GM18511 (cell line): Measurements from ENCODE around the gene ST3GAL4.
"Not testable (repeated sequence)": the region's sequence is repeated elsewhere in the genome, so short reads cannot be mapped to it uniquely, and the experiment has no call there.

Experiments used
- ATAC-seq: cut with Tn5 transposase; IDR thresholded peaks from one replicate; pipeline ENCODE4 v1.9.1; 2021; ENCODE audit warnings: mild to moderate bottlenecking, moderate library complexity; ENCODE audit not compliant: unreplicated experiment

ST3GAL4 gene

DNA sequence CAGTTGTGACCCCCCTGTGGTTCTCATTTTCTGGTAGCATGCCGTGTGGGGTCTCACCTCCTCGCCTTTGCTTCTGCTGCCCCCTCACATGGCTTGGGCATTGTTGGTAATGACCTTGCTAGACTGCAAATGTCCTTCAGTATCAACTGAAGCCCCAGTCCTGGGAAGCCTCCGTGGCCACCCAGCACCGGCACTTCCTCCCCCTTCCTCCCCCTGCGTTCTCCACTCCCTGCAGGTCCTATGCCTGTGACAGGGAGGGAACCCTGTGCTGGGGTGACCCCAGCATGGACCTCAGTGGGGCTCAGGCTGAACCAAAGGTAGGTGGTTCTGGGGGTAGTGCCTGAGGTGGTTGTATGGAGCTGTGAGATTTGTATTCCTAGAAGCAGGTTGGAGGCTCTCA lies 5.9 kb downstream of the ST3GAL4 start:
- no peak for ATAC-seq

DNA sequence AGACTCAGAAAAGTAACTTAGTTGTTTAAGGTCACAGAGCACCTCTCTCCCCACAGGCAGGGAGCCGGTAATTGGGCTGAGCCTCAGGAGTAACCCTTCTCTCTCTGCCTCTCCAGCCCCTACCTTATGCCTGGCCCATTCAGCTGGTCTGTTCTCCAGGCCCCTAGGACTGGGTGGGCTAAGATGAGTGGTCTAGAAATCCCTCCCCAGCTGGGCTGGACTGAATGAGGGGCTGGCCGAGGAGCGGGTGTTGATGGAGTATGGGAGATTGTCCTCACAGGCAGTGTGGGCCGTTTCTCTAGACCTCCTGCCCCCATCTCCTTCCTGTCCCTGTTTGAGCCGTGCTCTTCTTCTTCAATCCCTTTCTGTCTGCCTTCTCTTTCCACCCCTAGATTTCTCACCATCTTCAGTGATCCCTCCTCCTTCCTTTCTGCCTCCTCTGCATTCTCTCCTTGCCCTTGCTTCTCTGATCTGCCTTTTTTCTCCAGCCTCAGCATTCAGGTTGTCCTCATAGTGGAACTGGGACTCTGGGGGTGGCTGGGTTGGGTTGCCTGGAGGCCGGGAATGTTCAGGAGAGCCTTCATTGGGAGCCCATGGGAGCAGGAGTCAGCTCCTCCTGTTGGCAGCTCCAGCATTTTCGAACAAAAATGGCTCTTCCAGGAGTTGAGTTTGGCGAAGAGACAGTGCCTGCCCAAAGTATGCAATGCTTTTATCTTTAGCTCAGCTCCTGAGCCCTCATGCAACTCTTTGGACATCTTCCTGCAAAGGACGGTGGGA lies 7.6 kb downstream of the ST3GAL4 start:
- no peak for ATAC-seq

DNA sequence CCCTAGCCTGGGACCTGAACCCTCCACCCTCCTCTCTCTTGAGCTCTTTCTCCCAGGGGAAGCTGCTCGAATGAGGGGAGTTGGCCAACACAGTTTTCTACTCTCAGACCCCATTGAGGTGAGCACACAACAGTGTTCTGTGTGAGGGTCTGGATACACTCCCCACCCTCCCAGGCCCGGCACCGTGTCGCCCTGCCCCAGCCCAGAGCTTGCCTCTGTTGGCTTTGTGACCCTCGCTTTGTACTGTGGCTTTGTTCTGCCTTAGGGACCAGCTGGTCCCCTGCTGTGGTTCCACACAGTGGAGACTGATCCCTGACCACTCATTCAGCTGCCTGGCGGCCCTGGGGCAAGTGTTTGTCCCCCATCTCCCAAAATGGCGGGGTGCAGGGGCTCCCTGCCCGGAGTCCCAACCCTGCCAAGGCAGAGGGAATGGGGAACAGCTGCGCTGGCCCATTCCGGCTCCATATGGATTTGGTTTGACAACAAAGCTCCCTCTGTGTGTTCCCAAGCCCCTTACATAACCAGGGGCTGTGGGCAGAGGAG lies 8.3 kb downstream of the ST3GAL4 start:
- ATAC-seq = no peak

DNA sequence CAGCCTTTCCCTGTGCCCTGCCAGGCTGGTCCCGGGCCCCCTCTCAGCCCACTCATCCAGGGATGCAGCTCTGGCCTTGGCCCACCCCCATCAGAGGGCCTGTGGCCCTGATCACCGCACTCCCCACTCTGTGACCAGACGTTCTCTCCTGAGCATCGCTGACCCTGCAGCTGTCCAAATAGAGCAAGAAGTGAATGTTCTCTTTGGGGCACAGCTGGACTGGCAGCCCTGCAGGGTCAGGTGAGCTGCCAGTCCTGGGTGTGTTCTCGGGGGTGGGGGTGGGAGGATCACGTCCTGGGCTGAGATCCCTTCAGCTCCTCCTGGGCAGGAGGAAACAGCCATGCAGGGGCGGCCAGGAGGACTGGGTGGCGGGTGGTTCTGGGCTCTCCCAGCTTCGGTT lies 9.2 kb downstream of the ST3GAL4 start:
- not testable (repeated sequence) for ATAC-seq

DNA sequence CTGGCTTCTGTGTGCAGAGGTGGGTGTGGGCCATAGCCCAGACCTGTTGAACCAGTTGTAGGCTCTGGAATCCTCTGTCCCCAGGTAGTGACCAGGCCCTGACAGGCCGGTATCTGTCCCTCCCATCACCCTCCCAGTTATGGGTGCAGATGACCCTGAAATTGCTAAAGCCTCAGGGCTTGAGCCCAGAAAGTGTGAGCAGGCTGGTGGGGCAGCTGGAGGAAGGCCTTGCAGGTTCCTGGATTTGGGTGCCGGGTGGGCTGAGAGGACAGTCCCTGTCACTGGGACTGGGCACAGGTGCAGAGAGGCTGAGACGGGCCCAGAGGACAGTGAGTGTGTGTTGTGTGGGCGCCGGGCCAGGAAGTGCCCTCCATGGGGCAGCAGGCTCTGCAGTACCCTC lies 10.0 kb downstream of the ST3GAL4 start:
- ATAC-seq = not testable (repeated sequence)

DNA sequence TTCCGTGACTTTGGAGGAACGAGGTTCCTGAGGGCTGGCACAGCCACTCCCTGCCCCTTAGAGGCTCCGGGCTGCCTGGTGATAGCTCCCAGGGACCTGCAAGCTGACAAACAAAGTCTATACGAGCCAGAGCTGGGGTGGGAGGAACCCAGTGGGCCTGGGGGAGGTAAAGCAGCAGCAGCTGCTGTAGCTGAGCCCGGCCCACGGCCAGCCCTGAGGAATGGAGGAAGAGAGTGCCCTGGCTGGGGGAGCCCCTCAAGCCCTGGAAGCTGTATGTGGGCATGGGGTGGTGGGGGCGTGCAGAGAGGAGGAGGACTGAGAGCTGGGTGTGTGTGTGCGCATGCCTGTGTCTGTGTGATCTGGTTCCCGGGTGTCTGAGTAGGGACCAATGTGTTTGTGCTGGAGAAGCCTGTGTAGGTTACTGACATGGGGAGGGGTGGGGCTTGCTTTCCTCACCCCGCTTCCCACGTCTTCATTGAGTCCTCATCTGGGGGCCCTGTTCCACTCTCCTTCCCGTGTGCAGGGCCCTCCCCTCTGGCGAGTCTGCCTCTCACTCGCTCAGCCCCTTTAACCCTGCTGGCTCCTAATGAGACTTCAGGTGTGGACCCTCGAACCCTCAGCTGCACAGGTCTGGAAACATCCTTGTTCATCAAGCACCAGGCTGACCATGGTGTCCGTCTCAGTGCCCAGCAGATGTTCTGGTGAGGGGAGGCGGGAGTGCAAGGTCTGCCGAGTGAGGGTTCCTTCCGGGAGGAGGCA lies 10.8 kb downstream of the ST3GAL4 start:
- ATAC-seq = no peak

DNA sequence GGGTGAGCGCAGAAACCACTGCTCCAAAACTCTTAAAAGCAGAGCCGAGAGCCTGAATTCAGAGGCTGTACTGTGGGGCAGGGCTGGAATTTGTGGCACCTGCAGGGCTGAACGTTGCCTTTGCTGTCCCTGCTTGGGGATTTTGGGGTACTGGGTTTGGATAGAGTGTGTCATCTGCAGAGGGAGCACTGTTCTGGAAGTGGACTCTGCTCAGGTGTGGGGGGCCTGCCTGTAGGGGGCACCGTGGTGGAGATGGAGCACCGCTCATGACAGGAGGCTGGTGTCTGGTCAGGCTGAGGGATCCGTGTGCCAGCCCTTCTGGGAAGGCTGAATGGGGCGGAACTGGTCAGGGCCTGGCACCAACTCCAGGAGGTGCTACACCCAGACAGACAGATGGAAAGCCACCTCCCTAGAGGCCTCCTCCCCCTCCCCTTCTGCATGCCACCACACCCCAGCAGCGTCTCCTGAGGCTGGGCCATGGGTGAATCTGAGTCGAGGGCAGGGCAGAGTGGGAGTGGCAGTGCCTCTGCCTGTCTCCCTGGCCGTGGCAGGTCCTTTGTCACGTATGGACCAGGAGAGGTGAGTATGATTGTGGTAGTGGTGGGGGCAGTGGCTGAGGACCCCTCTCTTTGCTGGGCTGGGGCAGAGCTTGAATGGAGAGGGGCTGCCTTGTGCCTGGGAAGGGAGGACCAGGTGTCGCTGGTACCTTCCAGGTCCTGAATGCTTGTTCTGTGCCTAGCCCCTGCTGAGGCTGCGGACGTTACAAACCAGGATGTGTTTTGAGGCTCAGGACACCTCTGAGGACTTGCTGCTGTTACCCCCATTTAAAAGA lies 11.6 kb downstream of the ST3GAL4 start:
- not testable (repeated sequence) for ATAC-seq

DNA sequence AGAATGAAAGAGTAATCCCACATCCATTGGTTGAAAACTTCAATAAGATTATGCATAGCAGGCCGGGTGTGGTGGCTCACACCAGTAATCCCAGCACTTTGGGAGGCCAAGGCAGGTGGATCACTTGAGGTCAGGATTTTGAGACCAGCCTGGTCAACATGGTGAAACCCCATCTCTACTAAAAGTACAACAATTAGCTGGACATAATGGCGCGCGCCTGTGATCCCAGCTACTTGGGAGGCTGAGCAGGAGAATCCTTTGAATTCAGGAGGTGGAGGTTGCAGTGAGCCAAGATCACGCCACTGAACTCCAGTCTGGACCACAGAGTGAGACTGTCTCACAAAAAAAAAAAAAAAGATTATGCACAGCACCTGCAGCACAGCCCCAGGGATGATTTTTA lies 12.3 kb downstream of the ST3GAL4 start:
- ATAC-seq = not testable (repeated sequence)

DNA sequence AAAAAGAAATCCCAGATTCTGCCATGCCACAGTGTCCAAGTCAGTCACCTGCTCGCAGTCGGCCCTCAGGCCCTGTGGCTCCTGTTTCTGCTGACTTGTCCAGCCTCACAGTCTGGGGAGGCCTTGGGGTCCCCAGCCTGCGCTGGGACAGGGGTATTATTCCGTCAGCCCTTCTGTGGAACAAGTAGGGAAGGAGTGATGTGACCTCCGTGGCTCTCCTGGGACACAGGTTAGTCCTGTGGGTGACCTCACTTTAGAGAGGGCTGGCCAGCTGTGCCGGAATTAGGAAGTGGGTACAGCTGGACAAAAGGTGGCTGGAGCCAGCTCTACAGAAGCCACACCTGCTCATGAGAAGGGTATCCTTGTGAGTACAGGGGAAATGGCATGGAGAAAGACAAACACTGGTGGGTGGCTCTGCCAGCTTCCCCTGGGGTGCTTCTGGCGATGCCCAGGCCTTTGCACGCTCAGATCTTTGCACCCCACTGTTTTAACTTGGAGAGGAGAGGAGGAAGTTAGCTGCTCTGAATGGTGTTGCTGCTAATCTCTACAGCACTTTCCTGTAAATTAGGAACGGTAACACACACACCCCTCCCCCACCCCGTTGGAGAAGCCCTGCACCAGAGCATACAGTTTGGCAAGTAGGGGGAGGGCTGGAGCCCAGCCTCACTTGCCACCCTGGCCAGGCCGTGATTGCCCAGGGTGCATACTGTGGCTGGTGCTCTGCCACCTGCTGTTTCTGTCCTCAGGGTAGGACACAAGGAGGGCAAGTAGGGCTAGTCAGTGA lies 13.0 kb downstream of the ST3GAL4 start:
- ATAC-seq = not testable (repeated sequence)

DNA sequence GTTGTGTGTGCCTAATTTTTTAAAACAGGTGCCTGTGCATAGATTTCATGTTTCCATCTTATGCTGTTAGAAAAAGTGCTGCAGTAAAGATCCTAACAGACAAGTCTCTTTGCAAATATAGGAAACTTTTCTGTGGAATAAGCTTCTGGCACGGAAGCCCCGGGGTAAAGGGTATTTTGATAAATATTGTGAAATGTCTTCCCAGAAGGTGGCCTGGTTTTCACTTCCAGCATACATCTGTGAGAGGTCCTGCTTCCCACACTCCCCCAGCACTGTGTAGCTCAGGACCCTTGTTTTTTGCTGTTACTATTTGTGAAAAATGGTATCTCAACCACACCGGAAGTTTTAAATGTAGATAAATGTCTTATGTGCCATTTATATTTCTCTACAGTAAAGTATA lies 14.5 kb downstream of the ST3GAL4 start:
- no peak for ATAC-seq

DNA sequence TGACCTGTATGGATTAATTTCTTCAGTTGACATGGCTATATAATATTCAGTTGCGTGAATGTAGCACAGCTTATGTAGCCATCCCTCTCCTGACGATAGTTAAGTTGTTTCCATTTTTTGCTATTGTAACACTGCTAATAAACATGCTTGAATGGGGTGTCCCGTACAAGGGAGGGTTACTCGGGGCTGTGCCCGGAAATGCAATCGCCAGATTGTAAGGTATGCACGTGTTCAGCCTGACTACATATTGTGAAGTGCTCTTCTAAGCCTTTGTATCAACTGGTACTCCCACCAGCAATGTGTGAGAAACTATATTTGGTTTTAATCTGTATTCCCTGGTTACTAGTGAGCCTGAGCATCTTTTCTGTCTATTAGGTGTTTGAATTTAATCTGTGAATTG lies 16.1 kb downstream of the ST3GAL4 start:
- ATAC-seq = no peak

DNA sequence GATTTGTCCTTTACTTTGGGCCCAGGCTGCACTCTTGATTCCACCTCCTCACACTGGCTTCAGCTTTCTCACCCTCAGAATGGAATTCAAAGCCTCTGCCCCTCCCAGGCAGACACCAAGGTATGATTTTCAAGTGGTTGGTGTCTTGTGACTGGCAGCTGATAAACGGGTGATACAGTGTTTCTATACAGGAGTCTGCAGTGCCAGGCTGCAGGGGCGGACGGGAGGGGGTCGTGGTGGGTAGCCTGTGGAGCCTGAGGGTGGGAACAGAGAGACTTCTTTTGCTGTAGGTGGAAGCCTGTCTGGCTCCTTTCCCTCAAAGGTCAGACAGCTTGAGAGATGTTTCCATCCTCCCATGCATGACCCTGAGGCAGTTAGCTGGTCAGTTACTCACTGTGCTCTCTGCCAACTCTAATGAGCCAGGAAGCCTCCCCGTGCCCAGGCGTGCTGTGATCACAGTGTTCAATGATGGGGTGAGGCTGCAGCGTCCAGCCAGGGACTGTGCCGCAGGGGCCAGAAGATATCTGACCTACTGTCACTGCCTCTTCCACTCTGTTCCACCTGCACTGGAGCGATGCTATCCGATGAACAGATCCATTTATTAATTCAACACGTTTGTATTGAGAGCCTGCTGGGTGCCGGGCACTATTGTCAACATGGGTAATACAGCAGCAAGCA lies 18.0 kb downstream of the ST3GAL4 start:
- not testable (repeated sequence) for ATAC-seq

DNA sequence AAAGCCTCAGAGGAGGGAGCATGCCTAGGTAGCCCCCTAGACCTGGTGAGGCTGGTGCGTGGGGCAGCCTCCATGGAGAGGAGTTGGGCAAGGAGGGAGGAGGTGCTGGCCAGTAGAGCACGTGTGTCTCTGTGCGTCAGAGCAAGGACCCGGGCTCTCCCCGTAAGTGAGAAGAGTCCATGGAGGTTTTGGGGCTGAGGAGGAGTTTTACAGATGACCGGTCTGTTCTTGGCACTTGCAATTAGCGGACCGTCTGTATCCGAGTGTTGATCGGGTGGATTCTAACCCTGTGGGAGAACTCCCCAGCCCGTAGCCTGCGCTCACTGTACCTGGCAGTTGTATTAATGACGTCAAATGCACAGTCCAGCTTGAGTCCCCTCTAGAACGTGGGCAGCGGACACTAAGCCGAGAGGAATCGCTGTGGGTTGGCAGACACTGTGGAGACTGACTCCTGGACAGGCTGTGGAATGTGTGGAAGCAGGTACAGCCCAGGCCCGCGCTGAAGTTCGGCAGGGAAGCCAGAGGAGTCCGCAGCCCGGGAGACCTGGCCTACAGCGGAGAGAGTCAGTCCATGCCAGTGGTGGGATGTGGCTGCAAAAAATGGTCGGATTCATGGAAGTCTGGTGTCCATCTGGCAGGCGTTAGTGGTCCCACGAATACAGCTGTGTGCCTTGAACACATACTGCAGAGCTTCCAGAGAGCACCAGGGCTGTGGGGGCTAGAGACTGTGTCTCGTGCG lies 19.2 kb downstream of the ST3GAL4 start:
- not testable (repeated sequence) for ATAC-seq

DNA sequence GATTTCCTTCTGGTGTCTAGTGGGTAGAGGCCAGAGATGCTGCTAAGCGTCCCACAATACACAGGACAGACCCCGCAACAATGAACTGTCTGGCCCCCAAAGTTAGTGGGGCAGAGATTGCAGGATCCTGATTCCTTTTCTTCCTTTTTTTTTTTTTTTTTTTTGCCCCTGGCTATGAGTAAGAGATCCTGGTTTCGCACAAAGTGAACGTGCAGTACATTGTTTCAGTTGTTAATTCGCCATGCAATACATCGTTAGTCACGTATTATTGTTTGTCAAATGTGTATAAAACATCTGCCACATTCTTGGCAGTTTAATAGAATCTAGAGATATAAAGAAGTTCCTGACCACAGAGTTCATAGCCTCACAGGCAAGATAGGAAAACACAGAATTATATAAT lies 20.2 kb downstream of the ST3GAL4 start:
- no peak for ATAC-seq

DNA sequence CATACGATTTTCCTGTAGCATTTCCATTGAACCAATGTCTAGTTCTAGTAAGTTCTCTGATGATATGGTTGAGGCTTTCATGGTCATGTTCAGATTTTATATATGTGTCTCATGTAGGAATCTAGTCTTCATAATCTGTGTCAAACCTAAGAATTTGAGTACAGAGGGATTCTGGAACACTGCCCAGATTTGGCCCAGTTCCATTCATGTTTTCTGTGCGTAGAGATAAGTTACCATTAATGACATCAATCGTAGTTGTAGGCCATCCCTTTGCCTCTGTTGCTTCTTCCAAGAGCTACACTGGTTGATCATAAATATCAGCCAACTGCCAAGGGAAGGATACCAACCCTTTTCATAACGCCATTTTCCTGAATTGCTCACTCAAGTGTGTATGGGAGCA lies 23.3 kb downstream of the ST3GAL4 start:
- no peak for ATAC-seq

DNA sequence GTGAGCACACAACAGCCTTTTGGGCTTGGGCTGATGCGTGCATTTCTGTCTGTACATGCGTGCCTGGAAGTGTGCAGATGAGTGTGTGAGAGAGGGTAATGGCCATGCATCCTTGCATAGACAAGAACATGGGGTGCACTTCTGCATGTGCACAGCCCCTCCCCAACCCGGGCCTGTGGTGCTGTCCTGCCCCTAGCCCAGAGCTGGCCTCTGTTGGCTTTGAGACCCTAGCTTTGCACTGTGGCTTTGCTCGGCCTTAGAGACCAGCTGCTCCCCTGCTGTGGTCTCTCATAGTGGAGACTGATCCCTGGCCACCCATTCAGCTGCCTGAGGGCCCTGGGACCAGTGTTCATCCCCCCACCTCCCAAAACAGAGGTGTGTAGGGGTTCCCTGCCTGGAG lies 25.4 kb downstream of the ST3GAL4 start:
- ATAC-seq = no peak

DNA sequence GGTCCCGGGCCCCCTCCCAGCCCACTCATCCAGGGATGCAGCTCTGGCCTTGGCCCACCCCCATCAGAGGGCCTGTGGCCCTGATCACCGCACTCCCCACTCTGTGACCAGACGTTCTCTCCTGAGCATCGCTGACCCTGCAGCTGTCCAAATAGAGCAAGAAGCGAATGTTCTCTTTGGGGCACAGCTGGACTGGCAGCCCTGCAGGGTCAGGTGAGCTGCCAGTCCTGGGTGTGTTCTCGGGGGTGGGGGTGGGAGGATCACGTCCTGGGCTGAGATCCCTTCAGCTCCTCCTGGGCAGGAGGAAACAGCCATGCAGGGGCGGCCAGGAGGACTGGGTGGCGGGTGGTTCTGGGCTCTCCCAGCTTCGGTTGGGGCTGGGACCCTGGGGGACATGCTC lies 26.5 kb downstream of the ST3GAL4 start:
- ATAC-seq = not testable (repeated sequence)

DNA sequence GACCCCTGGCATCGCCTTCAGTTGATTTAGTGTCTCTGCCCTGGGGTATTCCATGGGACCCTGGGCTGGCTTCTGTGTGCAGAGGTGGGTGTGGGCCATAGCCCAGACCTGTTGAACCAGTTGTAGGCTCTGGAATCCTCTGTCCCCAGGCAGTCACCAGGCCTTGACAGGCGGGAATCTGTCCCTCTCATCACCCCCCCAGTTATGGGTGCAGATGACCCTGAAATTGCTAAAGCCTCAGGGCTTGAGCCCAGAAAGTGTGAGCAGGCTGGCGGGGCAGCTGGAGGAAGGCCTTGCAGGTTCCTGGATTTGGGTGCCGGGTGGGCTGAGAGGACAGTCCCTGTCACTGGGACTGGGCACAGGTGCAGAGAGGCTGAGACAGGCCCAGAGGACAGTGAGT lies 27.2 kb downstream of the ST3GAL4 start:
- not testable (repeated sequence) for ATAC-seq
